Suprapubic skin (tissue), 4 donors: ENCODE measurements around the gene MRPS23.

ENCODE experiments used
- POLR2A ChIP-seq, 2 donors: fragments of 450-650 bp; IDR thresholded peaks; one replicate each; pipeline ENCODE4 v1.6.1; 2017; ENCODE audit warnings: antibody characterized with exemption in 2 of 2, mild to moderate bottlenecking in 2 of 2, moderate library complexity in 2 of 2
- POLR2AphosphoS5 ChIP-seq, 3 donors: sonication (generic); formaldehyde crosslinking; IDR thresholded peaks; one replicate each; pipeline ENCODE4 v1.6.1; 2017; ENCODE audit warnings: antibody characterized with exemption in 3 of 3
- TF ChIP-seq, protein P1 (sequence below), 2 donors: fragments of 200-600 bp in 1 of 2; fragments of 450-650 bp in 1 of 2; sonication (generic) in 1 of 2; IDR thresholded peaks; one replicate each; pipeline ENCODE4 v1.5.1; 2016 to 2019; ENCODE audit warnings: antibody characterized with exemption in 2 of 2, mild to moderate bottlenecking in 1 of 2, moderate library complexity in 1 of 2

- no peak for TF ChIP-seq POLR2A (IDR thresholded peaks at IDR 0.05)
- TF ChIP-seq, protein P1, sequence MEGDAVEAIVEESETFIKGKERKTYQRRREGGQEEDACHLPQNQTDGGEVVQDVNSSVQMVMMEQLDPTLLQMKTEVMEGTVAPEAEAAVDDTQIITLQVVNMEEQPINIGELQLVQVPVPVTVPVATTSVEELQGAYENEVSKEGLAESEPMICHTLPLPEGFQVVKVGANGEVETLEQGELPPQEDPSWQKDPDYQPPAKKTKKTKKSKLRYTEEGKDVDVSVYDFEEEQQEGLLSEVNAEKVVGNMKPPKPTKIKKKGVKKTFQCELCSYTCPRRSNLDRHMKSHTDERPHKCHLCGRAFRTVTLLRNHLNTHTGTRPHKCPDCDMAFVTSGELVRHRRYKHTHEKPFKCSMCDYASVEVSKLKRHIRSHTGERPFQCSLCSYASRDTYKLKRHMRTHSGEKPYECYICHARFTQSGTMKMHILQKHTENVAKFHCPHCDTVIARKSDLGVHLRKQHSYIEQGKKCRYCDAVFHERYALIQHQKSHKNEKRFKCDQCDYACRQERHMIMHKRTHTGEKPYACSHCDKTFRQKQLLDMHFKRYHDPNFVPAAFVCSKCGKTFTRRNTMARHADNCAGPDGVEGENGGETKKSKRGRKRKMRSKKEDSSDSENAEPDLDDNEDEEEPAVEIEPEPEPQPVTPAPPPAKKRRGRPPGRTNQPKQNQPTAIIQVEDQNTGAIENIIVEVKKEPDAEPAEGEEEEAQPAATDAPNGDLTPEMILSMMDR (IDR thresholded peaks at IDR 0.05), result no peak
- TF ChIP-seq POLR2AphosphoS5 (IDR thresholded peaks at IDR 0.05), result peak in 1 of 3 donors; percentile 5
These were observed 49.5 kb upstream of the MRPS23 start for GRCh38 chr17:57899391-57899790.
